NCI-H774 (cell line): ENCODE measurements around the gene PTPRD.

Source experiments
- DNase-seq: peaks from one replicate; lab custom pipeline; 2025; lab: John Stamatoyannopoulos, UW

PTPRD gene

GRCh38 chr9:8436786-8437185 lies 2176.0 kb downstream of the PTPRD start:
- DNase-seq, result no peak

- DNase-seq, result no peak
These were observed 2178.2 kb downstream of the PTPRD start for GRCh38 chr9:8434621-8435020.

DNA sequence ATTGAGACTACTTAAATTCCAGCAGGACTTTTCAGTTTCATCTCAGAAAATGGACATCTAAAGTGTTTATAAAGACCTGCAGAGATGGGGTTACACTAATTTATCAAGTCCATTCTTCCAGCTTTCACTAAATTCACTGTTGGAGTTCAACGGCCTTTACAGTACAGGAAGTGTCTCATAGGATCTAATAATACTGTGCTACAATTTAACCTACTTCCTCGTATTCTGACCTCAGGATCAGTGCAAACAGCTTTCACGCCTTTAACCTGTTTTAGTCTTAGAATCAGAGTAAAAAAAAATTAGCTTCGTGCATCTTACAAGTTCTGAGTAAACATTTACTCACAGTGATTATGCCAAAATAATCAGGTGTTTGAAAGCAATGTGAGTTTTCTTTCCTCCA lies 2180.6 kb downstream of the PTPRD start:
- DNase-seq, result no peak

- no peak for DNase-seq
These were observed 2181.3 kb downstream of the PTPRD start for GRCh38 chr9:8431505-8431904.

GRCh38 chr9:8430945-8431344 lies 2181.9 kb downstream of the PTPRD start:
- DNase-seq, result no peak

- DNase-seq, result no peak
These were observed 2183.0 kb downstream of the PTPRD start for GRCh38 chr9:8429768-8430167.

DNA sequence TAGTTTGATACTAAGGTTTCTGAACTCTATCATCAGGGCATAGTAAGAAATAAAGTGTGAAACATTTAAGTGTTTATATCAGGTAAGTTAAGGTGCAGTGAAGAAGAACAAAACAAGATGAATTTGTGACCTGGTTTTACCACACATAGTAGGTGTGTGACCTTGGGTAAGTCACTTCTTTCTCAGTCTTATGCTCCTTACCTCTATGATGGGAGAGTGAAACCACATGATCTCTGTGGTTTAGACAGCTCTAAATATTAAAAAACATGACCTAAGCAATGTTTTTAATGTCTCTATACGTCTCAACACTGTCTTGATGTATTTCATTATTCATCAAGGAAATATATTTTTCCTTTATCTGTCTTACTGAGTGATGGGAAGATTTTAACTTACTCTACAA lies 2183.6 kb downstream of the PTPRD start:
- no peak for DNase-seq

- no peak for DNase-seq
These were observed 2184.4 kb downstream of the PTPRD start for GRCh38 chr9:8428389-8428788.

GRCh38 chr9:8424786-8425410 lies 2187.9 kb downstream of the PTPRD start:
- no peak for DNase-seq

DNA sequence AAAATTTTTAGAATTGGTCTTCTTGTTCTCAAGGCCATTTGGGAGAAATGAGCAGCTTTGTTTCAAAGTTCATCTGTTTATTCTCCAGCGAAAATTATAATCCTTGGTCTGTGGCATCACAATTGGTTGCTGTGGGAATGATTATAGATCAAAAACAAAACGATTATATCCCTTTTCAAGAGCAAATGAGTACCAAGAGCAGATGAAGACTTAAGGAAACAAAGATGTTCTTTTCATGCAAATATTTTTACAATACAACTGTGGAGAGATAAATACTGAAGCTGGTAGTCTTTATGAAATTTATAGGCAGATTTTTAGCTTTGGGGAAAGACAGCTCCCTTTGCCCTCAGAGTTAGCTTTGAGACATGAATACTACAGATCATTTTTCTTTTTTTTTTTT lies 2192.4 kb downstream of the PTPRD start:
- DNase-seq, result no peak

GRCh38 chr9:8419596-8420275 lies 2193.1 kb downstream of the PTPRD start:
- no peak for DNase-seq

- no peak for DNase-seq
These were observed 2195.5 kb downstream of the PTPRD start for GRCh38 chr9:8417341-8417740.

DNA sequence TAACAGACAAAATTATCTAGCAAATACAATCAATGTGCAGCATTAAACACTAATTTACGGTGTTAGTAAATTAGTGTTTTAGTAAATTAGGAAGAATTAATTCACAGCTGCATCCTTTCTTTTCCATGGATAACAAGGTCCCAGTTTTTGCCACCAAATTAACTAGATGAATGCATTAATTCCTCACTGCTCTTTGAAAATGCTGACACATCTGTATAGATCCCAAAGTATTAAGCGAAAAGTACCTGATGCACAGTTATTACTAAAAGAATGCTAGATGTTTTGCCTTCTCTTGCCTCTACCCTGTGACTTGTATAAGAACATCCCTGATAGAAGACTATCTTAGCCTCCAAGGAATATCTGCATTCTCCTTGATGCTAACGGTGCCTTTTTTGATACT lies 2200.5 kb downstream of the PTPRD start:
- DNase-seq, result no peak

- DNase-seq, result no peak
These were observed 2204.1 kb downstream of the PTPRD start for GRCh38 chr9:8408575-8409190.

DNA sequence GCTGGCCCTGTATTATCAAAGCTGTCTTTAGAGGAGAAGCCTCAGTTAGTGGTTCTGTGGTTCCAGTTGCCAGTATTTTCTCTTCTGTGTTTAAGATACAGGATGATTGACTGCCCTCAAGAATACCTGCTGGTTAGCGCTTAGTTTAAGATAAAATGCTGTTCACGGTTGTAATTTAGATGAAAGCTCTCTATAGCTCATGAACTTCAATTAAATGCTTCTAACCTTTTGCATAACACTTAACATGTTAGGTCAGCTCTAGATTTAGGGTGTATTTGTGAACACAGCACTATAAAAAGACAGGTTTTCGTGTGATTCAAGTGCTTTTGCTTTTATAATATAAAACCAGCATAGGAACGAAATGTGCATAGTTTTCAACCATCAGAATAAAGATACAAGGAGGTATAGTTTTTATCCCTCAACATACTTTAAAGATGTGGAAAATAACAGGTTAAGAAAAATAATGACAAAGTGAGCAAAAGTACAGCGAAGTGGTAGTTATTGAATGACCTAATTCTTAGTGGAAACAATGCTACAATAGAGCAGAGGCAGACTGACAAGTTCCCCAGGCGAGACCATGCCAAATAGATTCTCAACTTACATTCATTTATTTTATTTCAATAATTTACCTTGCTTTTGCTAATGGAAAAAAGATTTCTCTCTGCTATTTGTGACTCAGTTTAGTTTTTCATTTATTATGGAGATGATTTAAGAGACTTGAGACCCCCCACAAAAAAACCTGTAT lies 2210.7 kb downstream of the PTPRD start:
- DNase-seq, result no peak

DNA sequence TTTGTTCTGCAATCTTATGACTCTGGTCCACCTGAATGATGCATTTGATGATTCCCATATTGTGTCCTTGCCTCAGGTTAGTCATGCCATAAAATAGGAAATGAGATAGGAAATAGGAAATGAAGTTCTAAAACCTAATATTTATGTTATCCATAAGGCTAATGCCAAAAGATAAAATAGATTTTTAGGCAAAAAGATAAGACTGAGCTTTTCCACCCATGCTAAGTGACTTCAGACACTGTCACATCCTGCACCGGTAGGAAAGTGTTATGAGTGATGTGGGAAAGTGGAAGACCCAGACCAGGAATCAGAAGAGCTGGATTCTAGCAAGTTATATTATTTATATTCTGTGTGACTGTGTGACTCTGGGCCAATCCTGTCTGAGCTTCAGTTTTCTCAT lies 2212.4 kb downstream of the PTPRD start:
- no peak for DNase-seq

DNA sequence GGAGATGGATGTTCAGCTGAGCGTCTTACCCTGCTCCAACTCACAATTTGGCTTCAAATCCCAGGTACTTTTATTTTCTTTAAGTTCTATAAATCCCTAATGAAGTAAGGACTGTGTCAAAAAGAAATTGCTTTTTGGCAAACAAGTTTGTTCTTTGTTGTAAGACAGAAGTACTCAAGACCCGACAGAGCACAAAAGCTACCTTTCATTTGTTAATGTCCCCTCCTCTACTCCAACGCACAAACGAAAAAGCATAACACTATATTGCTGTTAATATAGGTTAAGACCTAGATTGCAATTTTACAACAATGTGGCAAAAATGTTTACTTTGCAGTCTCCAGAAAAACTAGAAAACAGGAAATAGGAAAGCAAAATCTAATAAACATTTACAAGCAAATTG lies 2217.8 kb downstream of the PTPRD start:
- DNase-seq, result no peak

GRCh38 chr9:8394341-8394740 lies 2218.5 kb downstream of the PTPRD start:
- DNase-seq, result no peak

DNA sequence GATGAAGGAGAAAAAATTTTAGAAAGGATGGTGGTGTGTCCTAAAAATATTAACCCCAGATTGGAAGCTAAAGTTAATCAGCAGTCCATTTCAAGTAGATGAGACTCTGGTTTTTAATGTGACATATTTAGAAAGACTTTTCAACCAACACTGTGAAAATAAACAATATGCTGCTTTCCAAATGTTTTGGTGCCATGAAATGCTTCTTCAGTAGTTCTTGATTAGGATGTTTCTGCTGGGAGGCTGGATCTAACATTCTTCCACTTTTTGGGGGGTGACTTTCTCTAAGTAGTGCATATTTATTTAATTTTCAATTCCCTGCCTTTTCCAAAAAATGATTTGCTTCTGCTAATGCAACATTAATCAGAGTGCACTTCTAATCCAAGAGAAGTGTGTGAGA lies 2219.9 kb downstream of the PTPRD start:
- no peak for DNase-seq

DNA sequence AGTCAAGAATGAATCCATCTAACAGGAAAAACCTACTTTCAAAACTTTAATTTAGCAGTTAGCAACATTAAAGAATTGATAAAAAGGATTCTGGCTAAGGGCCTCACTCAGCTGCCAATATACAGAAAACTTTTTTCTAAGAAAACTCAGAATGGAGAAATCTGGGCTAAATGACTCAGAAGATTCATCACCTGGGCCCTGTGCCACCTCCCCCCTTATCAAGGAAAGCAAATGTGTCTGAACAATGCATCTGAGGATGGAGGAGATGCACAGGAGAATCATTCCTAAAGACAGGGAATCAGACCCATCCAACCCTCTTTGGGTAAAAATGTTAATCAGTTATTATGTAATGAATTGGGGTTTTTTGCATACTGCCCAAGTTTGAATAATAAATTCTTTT lies 2221.2 kb downstream of the PTPRD start:
- no peak for DNase-seq

DNA sequence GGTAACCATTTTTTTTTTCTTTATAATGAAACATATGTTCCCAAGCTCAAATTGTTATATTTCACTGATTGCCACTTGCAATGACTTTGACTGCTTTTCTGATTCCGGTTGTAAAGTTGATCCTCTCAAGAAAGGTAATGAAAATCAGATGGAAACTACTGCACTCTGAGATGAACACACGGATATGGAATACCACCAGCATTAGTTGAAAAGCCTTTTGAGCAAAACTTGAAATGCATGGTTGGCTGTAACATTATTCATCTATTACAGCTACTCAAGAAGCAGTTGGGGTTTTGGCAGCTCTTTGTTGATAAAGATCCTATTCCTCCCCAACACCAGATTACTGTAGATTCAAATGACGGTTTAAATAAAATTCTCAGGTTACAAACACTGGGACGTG lies 2221.7 kb downstream of the PTPRD start:
- DNase-seq, result no peak

DNA sequence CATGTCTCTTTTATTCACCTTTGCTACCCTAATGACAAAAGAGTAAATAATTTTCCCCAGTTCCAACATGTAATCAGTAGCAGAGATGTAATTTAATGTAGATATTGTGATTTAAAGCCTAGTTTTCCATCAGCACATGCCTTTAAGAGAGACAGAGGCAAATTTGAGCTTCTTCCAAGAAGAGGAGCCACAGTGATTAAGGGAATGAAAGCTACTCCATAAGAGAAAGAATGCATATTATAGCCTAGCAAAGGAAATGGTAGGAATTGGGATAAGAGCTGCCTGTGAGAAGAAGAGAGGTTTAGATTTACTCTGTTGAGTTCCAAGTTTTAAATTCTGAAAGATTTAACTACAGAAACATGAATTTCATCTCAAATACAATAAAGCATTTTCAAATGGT lies 2222.2 kb downstream of the PTPRD start:
- no peak for DNase-seq

- no peak for DNase-seq
These were observed 2223.3 kb downstream of the PTPRD start for GRCh38 chr9:8389531-8389930.
